GM12892 (cell line): Measurements from ENCODE around the gene IFRD1.
A peak's percentile ranks its signal among the peaks of the same experiment; 100 is the strongest.
"Not testable (repeated sequence)": the region's sequence is repeated elsewhere in the genome, so short reads cannot be mapped to it uniquely, and the experiment has no call there.

Source experiments
- DNase-seq: peaks from one replicate; pipeline ENCODE4 v3.0.0; 2011; ENCODE audit not compliant: insufficient read length
- FAIRE-seq: peaks from 2 replicates; lab custom pipeline; 2011; peaks lifted over from hg19 to GRCh38; lab: Jason Lieb, UNC
- POLR2A ChIP-seq: IDR thresholded peaks from 2 replicates; pipeline ENCODE4 v1.6.1; 2011; ENCODE audit warnings: low read depth, low read length, control low read depth
- POLR2AphosphoS5 ChIP-seq: IDR thresholded peaks from 2 replicates; pipeline ENCODE4 v1.6.1; 2011; ENCODE audit warnings: low read depth, low read length, control low read depth
- TAF1 ChIP-seq: IDR thresholded peaks from 2 replicates; pipeline ENCODE4 v1.6.1; 2011; ENCODE audit warnings: low read depth, mild to moderate bottlenecking, control low read depth, low read length, borderline replicate concordance

IFRD1 gene

GRCh38 chr7:112446431-112446830 is 3.8 kb upstream of the IFRD1 start:
- no peak for TF ChIP-seq POLR2AphosphoS5
- TF ChIP-seq POLR2A, result no peak
- TF ChIP-seq TAF1, result no peak

DNA sequence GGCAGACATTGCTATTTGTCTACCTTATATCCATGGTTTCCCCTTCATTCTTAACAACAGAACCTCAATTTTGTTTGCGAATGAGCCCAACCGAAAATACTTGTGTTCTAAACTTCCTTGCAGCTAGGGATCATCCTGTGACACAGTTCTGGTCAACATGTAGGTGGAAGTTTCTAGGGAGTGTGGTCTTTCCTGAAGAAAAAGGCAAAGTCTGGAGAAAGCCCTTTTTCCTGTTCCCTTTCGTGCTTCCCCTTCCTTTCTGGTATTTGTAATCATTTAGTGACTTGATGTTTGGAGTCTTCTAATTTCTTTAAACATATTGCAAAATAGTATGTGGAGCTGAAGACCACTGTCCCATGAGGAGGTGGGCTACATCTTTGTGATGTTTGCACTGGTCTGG is 2.9 kb upstream of the IFRD1 start:
- TF ChIP-seq POLR2AphosphoS5 (no peak), POLR2A (no peak), TAF1 (no peak)
- DNase-seq (no peak), FAIRE-seq (no peak)

More at GRCh38 chr7:112446431-112446830, 3.8 kb upstream of the IFRD1 start:
- DNase-seq, result no peak
- FAIRE-seq, result no peak

GRCh38 chr7:112448381-112448780 is 1.9 kb upstream of the IFRD1 start:
- FAIRE-seq (no peak), DNase-seq (no peak)
- no peak for TF ChIP-seq TAF1
- no peak for TF ChIP-seq POLR2AphosphoS5
- no peak for TF ChIP-seq POLR2A

GRCh38 chr7:112448891-112449290 is 1.4 kb upstream of the IFRD1 start:
- FAIRE-seq, result no peak
- no peak for TF ChIP-seq POLR2AphosphoS5
- TF ChIP-seq TAF1, result no peak
- no peak for TF ChIP-seq POLR2A
- no peak for DNase-seq

DNA sequence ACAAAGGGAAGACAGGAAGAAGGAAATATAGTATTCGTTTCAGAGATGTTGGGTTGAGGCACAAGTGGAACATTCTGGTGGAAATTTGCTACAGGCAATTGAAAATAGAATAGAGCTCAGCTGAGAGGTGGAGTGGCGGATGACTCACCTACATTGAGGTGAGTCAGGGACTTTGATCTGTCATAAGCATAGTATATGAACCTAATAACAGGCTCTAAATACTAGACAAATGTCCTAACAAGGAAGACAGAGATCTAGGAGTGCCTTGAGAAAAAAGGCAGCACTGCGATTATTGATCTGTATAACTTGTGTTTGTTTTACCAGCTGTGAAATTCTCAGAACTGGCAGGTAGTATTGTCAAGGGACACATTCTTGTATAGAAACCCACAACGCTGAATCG is 907 bp upstream of the IFRD1 start:
- DNase-seq, result no peak
- FAIRE-seq, result no peak
- TF ChIP-seq POLR2AphosphoS5 (no peak), POLR2A (no peak), TAF1 (no peak)

GRCh38 chr7:112450807-112451761 is 824 bp downstream of the IFRD1 start:
- peak; percentile 97 for FAIRE-seq
- peak; percentile 73 for DNase-seq
- TF ChIP-seq POLR2A (no peak; the same call in 1 of the 2 replicates), POLR2AphosphoS5 (no peak), TAF1 (no peak)

DNA sequence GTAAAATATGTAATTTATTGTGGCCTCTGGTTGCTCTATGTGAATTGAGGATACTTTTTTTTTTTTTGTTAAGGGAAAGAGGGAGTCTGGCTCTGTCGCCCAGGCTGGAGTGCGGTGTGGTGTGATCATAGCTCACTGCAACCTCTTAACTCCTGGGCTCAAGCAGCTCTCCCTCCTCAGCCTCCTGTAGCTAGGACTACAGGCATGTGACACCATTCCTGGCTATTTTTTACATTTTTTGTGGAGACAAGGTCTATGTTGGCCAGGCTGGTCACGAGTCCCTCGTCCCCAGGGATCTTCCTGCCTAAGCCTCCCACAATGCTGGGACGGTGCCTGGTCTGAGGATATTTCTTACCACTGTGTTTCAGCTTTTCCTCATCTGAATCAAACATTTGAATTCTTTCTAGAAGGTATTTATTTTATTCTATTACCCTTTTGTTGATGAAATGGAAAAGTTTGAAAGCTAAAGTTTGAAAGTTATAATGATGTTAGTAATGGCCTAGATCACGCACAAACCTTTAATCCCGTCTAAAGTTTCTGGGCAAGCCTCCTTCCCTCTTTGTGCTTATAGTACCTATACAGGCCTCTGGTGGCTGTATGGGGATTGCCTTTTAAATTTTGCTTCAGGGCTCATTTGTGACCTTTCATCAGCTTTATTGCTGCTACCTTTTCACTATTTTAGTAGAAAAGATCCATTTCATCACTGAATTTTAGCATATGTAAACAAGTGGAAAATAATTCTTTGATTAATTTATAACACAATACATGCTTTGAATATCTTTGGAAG is 2.0 kb downstream of the IFRD1 start:
- no peak for TF ChIP-seq POLR2AphosphoS5
- no peak for TF ChIP-seq POLR2A
- no peak for TF ChIP-seq TAF1

GRCh38 chr7:112453505-112454171 is 3.4 kb downstream of the IFRD1 start:
- TF ChIP-seq TAF1, result no peak
- TF ChIP-seq POLR2A, result no peak
- TF ChIP-seq POLR2AphosphoS5, result no peak
- DNase-seq (no peak), FAIRE-seq (no peak)

More for the DNA sequence above, 2.0 kb downstream of the IFRD1 start:
- FAIRE-seq, result peak; percentile 9
- DNase-seq, result peak; percentile 11

DNA sequence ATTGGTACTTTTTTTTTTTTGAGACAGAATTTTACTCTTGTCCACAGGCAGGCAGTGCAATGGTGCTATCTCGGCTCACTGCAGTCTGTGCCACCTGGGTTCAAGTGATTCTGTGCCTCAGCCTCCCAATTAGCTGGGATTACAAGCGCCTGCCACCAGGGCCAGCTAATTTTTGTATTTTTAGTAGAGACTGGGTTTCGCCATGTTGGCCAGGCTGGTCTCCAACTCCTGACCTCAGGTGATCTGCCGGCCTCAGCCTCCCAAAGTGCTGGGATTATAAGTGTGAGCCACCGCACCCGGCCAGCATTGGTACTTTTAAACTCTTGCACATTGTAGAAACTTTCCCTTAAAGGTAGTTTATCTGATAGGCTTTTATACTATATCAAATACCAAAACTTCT is 3.9 kb downstream of the IFRD1 start:
- FAIRE-seq, DNase-seq: not testable (repeated sequence)

DNA sequence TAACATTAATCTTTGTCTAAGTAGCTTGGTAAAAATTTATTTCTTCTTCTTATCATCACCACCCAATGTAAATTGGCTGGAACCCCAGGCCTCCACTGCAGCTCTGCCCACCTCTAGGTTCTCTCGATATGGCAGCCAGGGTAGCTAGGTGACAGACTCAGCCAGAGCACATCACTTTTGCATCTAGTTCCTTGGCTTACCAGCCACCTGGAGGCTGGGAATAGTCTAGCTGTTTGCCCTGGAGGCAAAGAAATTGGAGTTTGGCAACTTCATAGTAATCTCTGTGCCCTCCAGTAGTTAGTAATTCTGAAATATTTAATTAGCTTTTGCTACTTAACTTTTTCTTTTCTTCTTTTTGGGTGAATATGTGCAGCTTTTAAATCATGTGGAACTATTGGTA is 9.4 kb downstream of the IFRD1 start:
- FAIRE-seq (no peak), DNase-seq (no peak)
- TF ChIP-seq TAF1, result no peak
- TF ChIP-seq POLR2A, result no peak
- no peak for TF ChIP-seq POLR2AphosphoS5

GRCh38 chr7:112462236-112462635 is 12.0 kb downstream of the IFRD1 start:
- TF ChIP-seq POLR2A (no peak), TAF1 (no peak), POLR2AphosphoS5 (0 out of 2 replicates have a peak, but pooled peaks have one; percentile 18)
- FAIRE-seq, result no peak
- no peak for DNase-seq
